Sigmoid colon (tissue), 4 donors: ENCODE data around the gene ING1.

ENCODE experiments used
- CTCF ChIP-seq, 4 experiments: fragments of 450-650 bp in 3 of 4; fragments of 200-600 bp in 1 of 4; IDR thresholded peaks; one replicate each; pipeline ENCODE4 v1.5.1; 2016 to 2019; ENCODE audit warnings: antibody characterized with exemption in 4 of 4, mild to moderate bottlenecking in 3 of 4, moderate library complexity in 2 of 4
- EP300 ChIP-seq, 4 donors: sonication (generic); formaldehyde crosslinking; IDR thresholded peaks; one replicate each; pipeline ENCODE4 v1.6.1; 2017; ENCODE audit warnings: antibody characterized with exemption in 4 of 4
- POLR2A ChIP-seq, 2 donors: fragments of 450-650 bp; IDR thresholded peaks; one replicate each; pipeline ENCODE4 v1.6.1; 2016; ENCODE audit warnings: antibody characterized with exemption in 2 of 2, mild to moderate bottlenecking in 2 of 2, moderate library complexity in 2 of 2
- POLR2AphosphoS5 ChIP-seq, 4 donors: sonication (generic); formaldehyde crosslinking; IDR thresholded peaks; one replicate each; pipeline ENCODE4 v1.6.1; 2017; ENCODE audit warnings: antibody characterized with exemption in 4 of 4

GRCh38 chr13:110677731-110678545 is 35.6 kb upstream of the ING1 start:
- no peak for TF ChIP-seq CTCF (IDR thresholded peaks at IDR 0.05)
- TF ChIP-seq POLR2A (IDR thresholded peaks at IDR 0.05) = no peak
- no peak for TF ChIP-seq POLR2AphosphoS5 (IDR thresholded peaks at IDR 0.05)
- no peak for TF ChIP-seq EP300 (IDR thresholded peaks at IDR 0.05)
